HCT116 (cell line): ENCODE data around the gene AMHR2. TPM values are rescaled to one million over a fixed set of nuclear protein-coding genes. Genes with fewer than 3 reads are reported as not detected.
"Not testable (repeated sequence)": the region's sequence is repeated elsewhere in the genome, so short reads cannot be mapped to it uniquely, and the experiment has no call there.

Experiments used
- ATAC-seq: fragments of 200-7000 bp; cut with Tn5 transposase; 2 replicates; pipeline ENCODE4 v1.9.1; 2020; ENCODE audit warnings: mild to moderate bottlenecking, moderate library complexity
- BruUV-seq: library from RNA; stranded (reverse); fragments of 400-500 nt; replicated peaks from 2 replicates; lab custom pipeline; 2021; lab: Mats Ljungman, UMichigan
- CTCF ChIA-PET: fragments of 300-600 bp; sonication (Branson Sonifier 250); formaldehyde crosslinking; loops from one replicate; lab custom pipeline; 2021; ENCODE audit warnings: antibody characterized with exemption; lab: Charles Lee
- POLR2A ChIA-PET: fragments of 300-600, 350-600 bp; sonication (Branson Sonifier 250); formaldehyde crosslinking; loops from one replicate; lab custom pipeline; 2021; ENCODE audit warnings: antibody characterized with exemption; lab: Charles Lee
- RAD21 ChIA-PET, 2 experiments: fragments of 300-600 bp; sonication (Branson Sonifier 250); formaldehyde crosslinking; loops; one replicate each; lab custom pipeline; 2023; ENCODE audit warnings: low total read pairs in 2 of 2; ENCODE audit not compliant: uncharacterized antibody in 2 of 2, unreplicated experiment in 2 of 2, low non-redundant PET in 1 of 2; lab: Charles Lee
- DNase-seq: peaks from one replicate; pipeline ENCODE4 v3.0.0-alpha.2; 2010; ENCODE audit warnings: low read depth, low spot score
- H2AFZ ChIP-seq: fragments of 200-600 bp; shearing (Covaris generic), sonication (generic); 2 replicates; pipeline ENCODE4 v1.6.1; 2017; ENCODE audit warnings: low read depth, mixed run types, mixed read lengths, antibody characterized with exemption, low read length; ENCODE audit not compliant: poor library complexity, severe bottlenecking
- H3K27ac ChIP-seq: 2 replicates; pipeline ENCODE4 v1.5.1; 2012; ENCODE audit warnings: low read depth, low read length
- H3K27me3 ChIP-seq: fragments of 200-600 bp; sonication (generic); 2 replicates; pipeline ENCODE4 v1.6.1; 2016; ENCODE audit warnings: mixed run types, low read length, mixed read lengths; ENCODE audit not compliant: insufficient read depth
- H3K36me3 ChIP-seq, 2 experiments: fragments of 200-500 bp in 1 of 2; fragments of 200-600 bp in 1 of 2; sonication (Bioruptor generic) in 1 of 2; sonication (generic) in 1 of 2; 2 replicates each; pipeline versions ENCODE4 v1.5.1 to v1.6.1; 2014 to 2016; ENCODE audit warnings: low read length in 2 of 2, inconsistent platforms in 1 of 2, mixed read lengths in 1 of 2, mixed run types in 1 of 2; ENCODE audit not compliant: insufficient read depth in 2 of 2, control insufficient read depth in 1 of 2
- H3K4me1 ChIP-seq, 2 experiments: fragments of 200-600 bp in 1 of 2; sonication (generic) in 1 of 2; 2 replicates each; pipeline versions ENCODE4 v1.5.1 to v1.6.1; 2012 to 2017; ENCODE audit warnings: low read length in 2 of 2, inconsistent platforms in 1 of 2, mild to moderate bottlenecking in 1 of 2, mixed read lengths in 1 of 2, mixed run types in 1 of 2, moderate library complexity in 1 of 2; ENCODE audit not compliant: insufficient read depth in 2 of 2, control insufficient read depth in 1 of 2
- H3K4me2 ChIP-seq: fragments of 200-600 bp; sonication (generic); 2 replicates; pipeline ENCODE4 v1.6.1; 2017; ENCODE audit warnings: mixed run types, low read length, mixed read lengths
- H3K4me3 ChIP-seq, 2 experiments: fragments of 200-600 bp in 1 of 2; sonication (generic) in 1 of 2; replicated peaks in 1 of 2; 2 replicates each; pipeline ENCODE4 v1.5.1; 2011 to 2016; ENCODE audit warnings: low read length in 2 of 2, control low read depth in 1 of 2, low read depth in 1 of 2, mild to moderate bottlenecking in 1 of 2, mixed read lengths in 1 of 2, mixed run types in 1 of 2
- H3K79me2 ChIP-seq: fragments of 200-600 bp; sonication (generic); 2 replicates; pipeline ENCODE4 v1.6.1; 2017; ENCODE audit warnings: mild to moderate bottlenecking, mixed run types, low read length, moderate library complexity, mixed read lengths; ENCODE audit not compliant: insufficient read depth
- H3K9ac ChIP-seq: fragments of 200-600 bp; sonication (generic); 2 replicates; pipeline ENCODE4 v1.6.1; 2016; ENCODE audit warnings: low read length, mixed read lengths
- H3K9me2 ChIP-seq: fragments of 200-600 bp; sonication (generic), shearing (Covaris generic); 2 replicates; pipeline ENCODE4 v1.6.1; 2017; ENCODE audit warnings: mixed run types, mild to moderate bottlenecking, moderate library complexity; ENCODE audit not compliant: insufficient read depth
- H3K9me3 ChIP-seq, 2 experiments: fragments of 200-500 bp in 1 of 2; fragments of 200-600 bp in 1 of 2; sonication (Bioruptor generic) in 1 of 2; sonication (generic) in 1 of 2; 2 replicates each; pipeline ENCODE4 v1.6.1; 2014 to 2017; ENCODE audit warnings: low read length in 2 of 2, mixed read lengths in 2 of 2, inconsistent platforms in 1 of 2, low read depth in 1 of 2, mild to moderate bottlenecking in 1 of 2, mixed run types in 1 of 2, moderate library complexity in 1 of 2; ENCODE audit not compliant: control insufficient read depth in 1 of 2, insufficient read depth in 1 of 2
- H4K20me1 ChIP-seq: fragments of 200-600 bp; sonication (generic), shearing (Covaris generic); 2 replicates; pipeline ENCODE4 v1.6.1; 2017; ENCODE audit warnings: mixed run types, mild to moderate bottlenecking, moderate library complexity; ENCODE audit not compliant: insufficient read depth
- ELF1 ChIP-seq: IDR thresholded peaks from 2 replicates; pipeline ENCODE4 v1.6.1; 2012; ENCODE audit warnings: low read depth, borderline replicate concordance
- EZH2phosphoT487 ChIP-seq: fragments of 200-600 bp; IDR thresholded peaks from 2 replicates; pipeline ENCODE4 v1.6.1; 2018; ENCODE audit warnings: antibody characterized with exemption, borderline replicate concordance
- POLR2A ChIP-seq: IDR thresholded peaks from 2 replicates; pipeline ENCODE4 v1.7.0; 2011; ENCODE audit warnings: borderline replicate concordance; ENCODE audit not compliant: insufficient read depth, insufficient read length; ENCODE audit errors: extremely low read depth
- SIN3A ChIP-seq: IDR thresholded peaks from 2 replicates; pipeline ENCODE4 v1.6.1; 2012; ENCODE audit warnings: low read depth
- ZNF274 ChIP-seq: fragments of 200-500 bp; sonication (Bioruptor generic); IDR thresholded peaks from 2 replicates; pipeline ENCODE4 v1.6.1; 2014; ENCODE audit warnings: mild to moderate bottlenecking, low read depth, low read length, inconsistent platforms
- intact Hi-C: fragments of 100-400 bp; cut with micrococcal nuclease; formaldehyde crosslinking; loops from 2 replicates; pipeline ENCODE4 v1.10.0; 2022
- total RNA-seq: library from RNA; stranded (reverse); gene quantifications from one replicate; pipeline ENCODE4 v1.2.1, GENCODE V29; 2021; ENCODE audit not compliant: unreplicated experiment

The AMHR2 gene
- total RNA-seq, 1 experiment from 2014 or later: not detected

DNA sequence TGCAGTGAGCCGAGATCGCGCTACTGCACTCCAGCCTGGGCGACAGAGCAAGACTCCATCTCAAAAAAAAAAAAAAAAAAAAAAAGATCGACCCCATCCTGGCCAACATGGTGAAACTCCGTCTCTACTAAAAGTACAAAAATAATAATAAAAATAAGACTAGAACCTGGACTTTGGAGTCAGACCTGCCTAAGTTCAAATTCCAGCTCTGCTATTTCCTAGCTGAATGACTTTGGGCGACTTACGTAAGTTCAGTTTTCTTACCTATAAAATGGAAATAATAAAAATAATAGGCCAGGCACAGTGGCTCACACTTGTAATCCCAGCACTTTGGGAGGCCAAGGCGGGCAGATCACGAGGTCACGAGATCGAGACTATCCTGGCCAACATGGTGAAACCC, 1.4 kb upstream of the AMHR2 start:
- RAD21 ChIA-PET: interaction anchor here in 1 of 2 experiments (1.2 to 2.4 kb wide), 2 partner anchors 69 to 101 kb away, joined by 7 to 25 read pairs; partner anchors contain the start of gene AAAS

GRCh38 chr12:53424626-53425514, 1.2 kb downstream of the AMHR2 start:
- H3K9me2 ChIP-seq: no peaks in the 10 kb centered on the region
- ATAC-seq (no peak), DNase-seq (no peak)
- no peaks in the 10 kb centered on the region for H4K20me1 ChIP-seq
- POLR2A ChIA-PET: interaction anchor here (2.1 kb wide), 1 partner anchor 16 kb away, joined by 6 read pairs; the partner anchor contains the start of gene PRR13
- H3K9me3 ChIP-seq: no peaks in the 10 kb centered on the region
- H3K36me3 ChIP-seq: no peaks in the 10 kb centered on the region
- H3K4me1 ChIP-seq: peaks cover 11 to 32% of the 10 kb centered on the region in 2 experiments
- H3K27ac ChIP-seq: no peak overlapping the region
- BruUV-seq: no TSS peak
- no peak overlapping the region for H3K4me3 ChIP-seq
- no peak overlapping the region for H2AFZ ChIP-seq
- CTCF ChIA-PET: interaction anchor here (1.2 to 2.3 kb wide), 2 partner anchors 44 to 73 kb away, joined by 4 to 12 read pairs; no protein-coding TSS in a partner anchor
- TF ChIP-seq ELF1 (no peak), POLR2A (no peak), ZNF274 (no peak), EZH2phosphoT487 (no peak), SIN3A (no peak)
- no peaks in the 10 kb centered on the region for H3K79me2 ChIP-seq
- H3K4me2 ChIP-seq: no peak overlapping the region
- RAD21 ChIA-PET: interaction anchor here in 1 of 2 experiments (1.4 kb wide), 1 partner anchor 73 kb away, joined by 3 read pairs; no protein-coding TSS in a partner anchor
- H3K9ac ChIP-seq: no peak overlapping the region
- intact Hi-C loops: no loop called here
- no peaks in the 10 kb centered on the region for H3K27me3 ChIP-seq

More for the DNA sequence above, 1.4 kb upstream of the AMHR2 start:
- DNase-seq, H3K4me3 ChIP-seq, H3K9me3 ChIP-seq, H3K27me3 ChIP-seq, intact Hi-C loops, H3K79me2 ChIP-seq, H2AFZ ChIP-seq, ATAC-seq, BruUV-seq, H3K9ac ChIP-seq, H4K20me1 ChIP-seq, H3K27ac ChIP-seq, H3K9me2 ChIP-seq, H3K36me3 ChIP-seq, H3K4me2 ChIP-seq: not testable (repeated sequence)
- H3K4me1 ChIP-seq: peaks cover 6 to 26% of the 10 kb centered on the region in 2 experiments
- ChIA-PET POLR2A (interaction anchor here (3.0 kb wide), 1 partner anchor 19 kb away, joined by 12 read pairs; the partner anchor contains the start of gene PRR13), CTCF (interaction anchor here (0.7 to 4.2 kb wide), 5 partner anchors 11 to 99 kb away, joined by 3 to 81 read pairs (median 11); no protein-coding TSS in a partner anchor)
